HG02884 (cell line): ENCODE measurements around the gene SYNE2.
A peak's percentile ranks its signal among the peaks of the same experiment; 100 is the strongest.
"Not testable (repeated sequence)": the region's sequence is repeated elsewhere in the genome, so short reads cannot be mapped to it uniquely, and the experiment has no call there.

Source experiments
- ATAC-seq: cut with Tn5 transposase; IDR thresholded peaks from one replicate; pipeline ENCODE4 v1.9.1; 2021; ENCODE audit warnings: mild to moderate bottlenecking, moderate library complexity; ENCODE audit not compliant: unreplicated experiment

Gene SYNE2

GRCh38 chr14:64186231-64187129, 333.7 kb downstream of the SYNE2 start:
- no peak for ATAC-seq

- ATAC-seq: no peak
These were observed 334.5 kb downstream of the SYNE2 start for GRCh38 chr14:64187331-64187730.

DNA sequence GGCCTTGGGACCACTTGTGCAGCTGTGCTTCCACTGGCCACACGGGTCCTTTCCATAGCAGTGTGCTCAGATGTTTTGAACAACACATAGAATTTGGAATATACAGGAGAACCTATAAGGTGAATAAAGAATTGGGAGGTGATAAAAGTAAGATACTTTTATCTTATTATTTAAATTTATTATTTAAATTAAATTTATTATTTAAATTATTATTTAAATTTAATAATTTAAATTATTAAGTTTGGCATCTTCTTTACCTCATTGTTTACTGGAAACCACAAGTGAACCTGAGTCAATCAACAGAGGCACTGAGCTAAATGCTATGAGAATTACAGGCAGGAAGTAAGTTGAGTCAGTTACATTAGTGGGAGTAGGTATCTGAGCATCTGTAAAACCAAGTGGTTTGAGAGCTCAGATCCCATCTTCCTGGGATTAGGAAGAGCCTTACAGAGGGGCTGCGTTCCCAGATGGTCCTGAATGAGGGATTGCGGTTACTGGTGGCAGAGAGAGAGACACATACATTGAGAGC, 338.2 kb downstream of the SYNE2 start:
- ATAC-seq: no peak

DNA sequence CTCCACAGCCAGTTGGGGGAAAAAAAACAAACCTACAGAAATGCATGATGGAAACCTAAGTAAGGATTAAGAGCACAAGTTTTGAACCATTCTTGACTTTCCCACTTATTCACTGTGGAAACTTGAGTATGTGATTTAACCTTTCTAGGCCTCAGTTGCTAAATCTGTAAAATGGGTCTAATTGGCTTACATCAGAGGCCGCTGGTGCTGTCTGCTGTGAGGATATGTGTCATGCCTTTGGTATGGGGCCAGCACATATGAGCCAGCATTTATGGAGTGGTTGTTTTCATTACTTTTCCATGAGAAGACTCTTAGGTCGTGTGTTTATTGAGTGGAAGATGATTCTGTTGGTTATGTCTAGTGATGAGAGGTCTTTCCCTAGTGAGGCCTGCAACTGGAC, 339.0 kb downstream of the SYNE2 start:
- ATAC-seq: no peak

- ATAC-seq: no peak
These were observed 341.0 kb downstream of the SYNE2 start for GRCh38 chr14:64193821-64194220.

DNA sequence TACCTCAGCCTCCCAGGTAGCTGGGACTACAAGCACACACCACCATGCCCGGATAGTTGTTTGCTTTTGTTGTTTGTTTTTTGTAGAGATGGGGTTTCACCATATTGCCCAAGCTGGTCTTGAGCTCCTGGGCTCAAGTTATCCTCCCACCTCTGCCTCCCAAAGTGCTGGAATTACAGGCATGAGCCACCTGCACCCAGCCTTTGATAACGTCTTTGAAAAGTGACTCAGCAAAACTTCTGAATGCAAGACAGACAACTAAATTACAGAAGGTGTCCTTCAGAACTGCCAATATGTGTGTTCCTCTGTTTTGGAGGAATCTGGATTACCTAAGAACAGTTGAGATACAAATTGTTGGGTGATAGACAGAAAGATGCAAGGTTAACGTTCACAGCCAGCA, 341.6 kb downstream of the SYNE2 start:
- no peak for ATAC-seq

GRCh38 chr14:64195199-64195598, 342.4 kb downstream of the SYNE2 start:
- peak; percentile 62 for ATAC-seq

DNA sequence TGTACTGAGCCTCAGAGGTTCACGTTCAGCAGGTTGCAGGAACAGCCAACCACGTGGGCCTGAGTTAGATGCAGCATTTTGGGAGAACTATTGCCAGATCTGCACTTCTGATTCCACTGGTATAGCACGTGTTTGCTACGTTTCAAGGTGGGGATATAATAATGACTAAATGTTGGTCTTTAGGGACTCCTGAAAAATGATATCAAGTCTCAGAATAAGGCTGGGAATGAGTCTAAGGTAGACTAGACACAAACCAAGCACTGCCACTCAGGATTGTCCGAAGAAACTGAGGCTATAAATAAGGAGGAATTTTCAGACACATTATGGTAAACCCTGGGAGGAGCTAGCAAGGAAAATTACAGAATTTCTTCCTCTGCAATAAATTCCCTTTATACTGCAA, 343.3 kb downstream of the SYNE2 start:
- ATAC-seq: no peak

GRCh38 chr14:64196814-64197411, 344.1 kb downstream of the SYNE2 start:
- ATAC-seq: peak; percentile 51

- ATAC-seq: no peak
These were observed 345.2 kb downstream of the SYNE2 start for GRCh38 chr14:64197996-64198395.

DNA sequence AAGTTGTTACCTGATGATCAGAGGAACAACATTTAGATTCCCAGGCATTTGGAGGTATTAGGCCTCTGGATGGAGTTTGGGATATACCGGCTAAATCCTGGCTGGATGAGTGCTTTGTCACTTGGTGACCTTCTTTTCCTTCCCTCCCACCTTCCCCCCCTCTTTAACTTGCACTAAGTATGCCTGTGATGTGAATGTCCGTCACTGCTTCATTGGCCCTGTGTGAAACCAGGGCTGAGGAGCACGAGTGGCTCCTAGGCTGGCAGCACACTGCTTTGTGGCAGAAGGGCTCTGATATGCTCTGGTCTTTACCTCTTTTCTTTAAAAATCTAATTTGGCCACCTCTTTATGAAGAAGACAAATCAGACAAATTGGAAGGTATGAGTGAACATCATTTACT, 345.7 kb downstream of the SYNE2 start:
- no peak for ATAC-seq

GRCh38 chr14:64200170-64200569, 347.4 kb downstream of the SYNE2 start:
- no peak for ATAC-seq

DNA sequence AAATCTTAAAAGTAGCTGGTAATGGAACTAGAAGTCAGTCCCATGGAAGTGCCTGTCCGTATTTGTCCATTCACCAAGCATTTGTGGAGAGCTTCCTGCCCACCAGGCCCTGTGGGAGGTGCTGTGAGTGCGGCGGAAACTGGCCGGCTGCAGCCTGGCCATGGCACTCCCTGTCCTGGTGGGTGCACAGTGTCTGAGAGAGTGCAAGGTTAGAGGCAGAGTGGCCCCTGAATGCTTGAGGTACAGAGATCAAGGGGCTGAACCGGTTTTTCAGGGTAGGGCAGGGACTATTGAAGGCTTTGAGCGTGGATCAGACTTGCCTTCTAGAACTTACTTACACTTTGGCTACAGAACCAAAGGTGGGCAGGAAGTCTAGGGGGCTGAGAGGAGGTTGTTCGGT, 348.5 kb downstream of the SYNE2 start:
- no peak for ATAC-seq

DNA sequence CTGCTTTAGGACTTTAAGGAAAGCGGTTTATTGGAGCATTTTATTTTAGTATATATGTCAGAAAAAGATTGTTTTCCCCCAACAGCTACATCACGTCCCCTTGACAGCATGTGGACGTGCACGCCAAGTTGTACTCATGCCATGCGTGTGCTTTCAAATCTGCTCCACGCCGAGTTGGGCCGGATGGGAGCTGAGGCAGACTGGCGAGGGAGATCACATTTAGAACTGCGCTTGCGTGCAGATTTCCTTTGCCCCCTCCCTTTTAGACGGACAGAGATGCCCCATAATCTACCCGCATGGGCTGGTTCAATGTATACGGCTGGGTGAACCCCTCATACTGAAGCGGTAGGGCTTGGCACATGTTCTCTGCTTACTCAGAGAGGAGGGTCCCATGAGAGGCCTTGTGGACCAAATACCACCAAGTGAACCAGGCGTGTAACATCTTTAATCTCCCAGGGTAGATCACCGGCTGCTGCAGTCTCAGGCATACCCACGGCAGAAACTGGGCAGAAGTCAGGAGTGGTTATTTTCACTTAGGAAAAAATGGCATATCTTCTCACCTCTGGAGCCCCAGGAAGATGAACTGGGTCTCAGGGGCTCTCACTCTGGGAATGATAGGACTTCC, 349.2 kb downstream of the SYNE2 start:
- no peak for ATAC-seq

DNA sequence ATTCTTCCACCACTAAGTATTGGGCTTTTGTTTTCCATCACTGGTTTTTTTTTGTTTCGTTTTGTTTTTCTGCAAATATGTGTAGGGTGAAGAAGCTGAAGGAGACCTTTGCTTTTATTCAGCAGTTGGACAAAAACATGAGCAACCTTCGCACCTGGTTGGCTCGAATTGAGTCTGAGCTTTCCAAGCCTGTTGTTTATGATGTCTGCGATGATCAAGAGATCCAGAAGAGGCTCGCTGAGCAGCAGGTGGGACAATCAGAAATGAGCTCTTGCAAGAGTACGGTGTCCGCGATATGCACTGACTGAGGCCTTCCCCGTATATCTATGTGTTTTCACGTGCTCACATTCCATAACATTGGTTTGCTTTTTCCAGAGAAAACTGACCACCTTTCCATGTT, 349.9 kb downstream of the SYNE2 start:
- ATAC-seq: no peak

DNA sequence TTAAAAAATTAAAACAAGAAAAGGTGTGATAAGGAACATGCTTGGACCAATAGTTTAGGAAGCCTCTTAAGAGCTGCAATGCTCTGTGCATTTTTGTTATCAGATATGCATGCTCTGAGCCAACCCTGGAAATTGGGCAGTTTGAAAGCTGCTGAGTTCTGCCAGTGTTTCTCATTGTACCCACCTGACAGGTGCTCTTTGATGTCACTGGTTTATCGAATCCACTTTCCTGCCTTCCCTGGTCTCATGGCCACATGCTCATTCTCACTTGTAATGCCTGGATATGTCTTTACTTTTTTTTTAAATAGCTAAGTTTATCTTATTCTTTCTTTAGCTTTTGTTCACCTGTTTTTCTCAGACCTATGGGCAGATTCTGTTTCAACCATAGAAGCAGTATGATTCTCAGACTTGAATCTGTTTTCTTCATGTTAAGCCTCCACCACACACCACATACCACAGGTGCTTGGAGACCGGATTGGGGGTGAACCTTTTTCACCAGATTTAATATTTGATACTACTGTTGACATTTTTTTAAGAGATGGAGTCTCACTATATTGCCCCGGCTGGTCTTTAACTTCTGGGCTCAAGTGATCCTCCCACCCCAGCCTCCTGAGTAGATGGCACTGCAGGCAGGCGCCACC, 350.7 kb downstream of the SYNE2 start:
- ATAC-seq: no peak

GRCh38 chr14:64208261-64208660, 355.5 kb downstream of the SYNE2 start:
- no peak for ATAC-seq

GRCh38 chr14:64208981-64209380, 356.2 kb downstream of the SYNE2 start:
- ATAC-seq: no peak

- ATAC-seq: no peak
These were observed 356.8 kb downstream of the SYNE2 start for GRCh38 chr14:64209444-64210131.

GRCh38 chr14:64210216-64210615, 357.4 kb downstream of the SYNE2 start:
- no peak for ATAC-seq

DNA sequence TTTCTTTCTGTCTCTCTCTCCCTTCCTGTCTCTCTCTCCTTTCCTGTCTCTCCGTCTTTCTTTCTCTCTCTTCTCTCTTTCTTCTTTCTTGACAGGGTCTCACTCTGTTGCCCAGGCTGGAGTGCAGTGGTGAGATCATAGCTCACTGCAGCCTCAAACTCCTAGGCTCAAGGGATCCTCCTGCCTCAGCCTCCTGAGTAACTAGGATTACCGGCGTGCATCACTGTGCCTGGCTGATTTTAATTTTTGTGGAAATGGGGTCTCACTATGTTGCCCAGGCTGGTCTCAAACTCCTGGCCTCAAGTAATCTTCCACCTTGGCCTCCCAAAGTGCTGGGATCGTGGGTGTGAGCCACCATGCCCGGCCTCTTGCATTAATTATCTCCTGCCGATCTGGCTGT, 358.1 kb downstream of the SYNE2 start:
- ATAC-seq: not testable (repeated sequence)
